ENCODE results near the gene LY9.

Gene LY9

DNA sequence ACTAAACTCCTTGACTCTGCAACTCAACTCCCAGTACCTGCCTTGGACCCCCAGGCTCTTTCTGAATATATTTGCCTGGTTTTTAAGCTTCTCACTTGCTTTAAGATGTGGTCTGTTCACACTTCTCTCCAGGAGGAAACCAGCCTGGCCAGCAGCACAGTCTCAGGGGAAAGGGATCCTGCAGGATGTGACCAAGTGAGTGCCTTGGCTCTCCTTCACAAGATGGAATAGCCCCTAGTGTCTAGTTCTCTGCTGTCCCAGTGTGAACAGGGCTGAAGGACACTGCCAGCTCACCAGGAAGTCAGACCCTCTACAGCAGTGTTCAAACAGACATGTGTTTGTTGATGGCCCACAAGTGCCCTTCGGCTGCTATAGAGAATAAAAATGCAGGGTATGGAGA, 33.8 kb downstream of the LY9 start:
- no peak for DNase-seq (ENCODE audit: low read depth)

DNA sequence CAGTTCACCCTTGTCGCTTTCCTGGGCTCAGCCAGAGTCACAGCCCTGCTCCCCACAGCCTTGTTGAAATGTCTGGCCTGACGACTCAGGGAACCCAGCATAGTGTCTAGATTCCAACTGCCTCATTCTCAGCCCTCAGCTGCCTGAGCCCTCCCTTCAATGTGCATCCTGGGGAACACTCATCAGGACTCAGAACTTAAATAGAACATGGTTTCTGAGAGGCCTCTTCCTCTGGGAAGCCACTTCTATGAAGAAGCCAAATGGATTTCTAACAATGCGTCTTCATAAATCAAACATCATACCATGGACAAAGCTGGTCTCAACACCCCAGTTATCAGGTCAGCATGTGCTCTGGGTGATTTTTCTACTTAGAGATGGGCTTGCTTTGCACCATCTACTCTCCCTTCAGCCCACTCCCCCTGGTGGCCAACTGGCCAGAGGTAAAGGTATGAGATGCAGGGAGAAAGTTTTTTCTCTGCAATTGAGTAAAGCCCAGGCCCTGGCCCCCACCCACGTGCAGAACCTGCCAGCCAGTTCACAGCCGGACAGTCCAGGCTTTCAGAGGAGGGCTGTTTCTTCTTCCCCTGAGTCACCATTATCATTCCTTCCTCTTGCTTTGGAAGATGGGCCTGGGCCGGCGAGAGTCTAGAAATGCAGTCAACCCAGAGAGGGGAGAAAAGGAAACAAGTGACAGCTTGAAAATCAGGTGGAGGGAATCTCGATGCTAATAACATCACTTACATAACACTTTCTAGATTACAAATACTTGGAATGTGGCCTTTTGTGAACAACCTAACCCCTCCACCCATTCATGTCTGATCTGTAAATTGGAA, 34.6 kb downstream of the LY9 start:
- H3K4me3 ChIP-seq (ENCODE audit: low read depth, low read length) = no peak overlapping the region
- DNase-seq (ENCODE audit: low read depth) = no peak

More for the DNA sequence above, 33.8 kb downstream of the LY9 start:
- H3K4me3 ChIP-seq (ENCODE audit: low read depth, low read length) = no peak overlapping the region

DNA sequence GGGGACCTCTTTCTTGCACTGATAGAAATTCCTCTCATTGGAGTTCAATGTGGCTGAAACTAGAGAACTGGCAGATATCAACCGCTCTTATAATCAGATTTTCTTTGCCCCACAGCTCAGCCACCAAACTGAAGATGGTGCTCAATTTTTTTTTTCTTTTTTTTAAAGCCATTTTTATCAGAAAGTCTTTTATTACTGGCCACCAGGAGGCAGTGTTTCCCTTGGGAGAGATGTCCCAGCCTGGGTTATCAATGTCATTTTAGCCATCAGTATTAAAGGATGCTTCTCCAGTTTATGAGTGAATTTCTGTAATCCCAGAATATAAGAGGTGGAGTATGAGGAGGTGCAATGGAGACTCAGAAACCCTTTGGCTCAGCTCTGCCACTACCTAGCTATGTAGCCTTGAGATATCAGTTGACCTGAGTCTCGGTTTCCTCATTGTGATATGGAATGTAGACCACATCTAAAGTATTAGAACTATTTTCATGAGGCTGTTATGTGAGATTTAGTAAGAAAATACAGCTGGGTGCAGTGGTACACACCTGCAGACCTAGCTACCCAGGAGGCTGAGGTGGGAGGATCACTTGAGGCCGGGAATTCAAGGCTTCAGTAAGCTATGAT, 39.1 kb downstream of the LY9 start:
- H3K4me3 ChIP-seq (ENCODE audit: low read depth, low read length) = no peak overlapping the region
- DNase-seq (ENCODE audit: low read depth) = no peak

DNA sequence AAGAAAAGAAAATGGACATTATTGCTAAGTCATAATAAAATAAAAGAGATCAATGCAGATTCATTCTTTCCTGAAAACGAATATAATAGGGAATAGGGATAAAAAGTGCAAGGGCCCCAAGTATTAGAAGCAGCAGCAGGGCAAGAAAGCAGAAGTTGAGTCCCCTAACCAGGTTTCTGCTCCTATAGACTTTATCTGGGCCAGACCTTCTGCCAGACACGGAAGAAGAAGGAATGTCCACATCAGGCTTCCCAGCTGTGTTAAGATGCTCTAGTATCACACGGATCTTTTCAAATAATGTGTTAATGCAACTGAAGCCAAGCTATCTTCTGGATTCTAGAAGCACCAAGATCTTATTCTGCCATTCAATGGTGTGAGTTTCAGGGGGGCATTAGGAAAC, 39.8 kb downstream of the LY9 start:
- DNase-seq (ENCODE audit: low read depth) = no peak
- no peak overlapping the region for H3K4me3 ChIP-seq (ENCODE audit: low read depth, low read length)

DNA sequence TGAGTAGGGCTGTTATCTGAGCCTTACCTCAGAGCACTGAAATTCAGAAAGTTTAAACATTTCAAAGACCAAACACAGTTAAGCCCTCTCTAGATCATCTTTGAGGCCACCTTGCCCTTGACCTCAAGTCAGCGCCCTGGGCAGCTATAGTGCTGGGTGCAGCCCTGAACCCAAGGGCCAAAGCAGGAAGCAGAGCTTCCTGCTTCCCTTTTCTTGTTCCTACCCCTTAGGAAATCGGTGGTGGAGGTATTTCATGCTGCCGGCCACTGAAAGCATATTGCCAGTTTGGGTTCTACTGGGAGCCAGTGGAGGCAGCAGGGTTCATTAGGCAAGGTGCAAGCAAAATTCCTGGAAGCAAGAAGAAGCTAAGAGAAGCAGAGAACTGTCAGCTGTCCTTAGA, 40.6 kb downstream of the LY9 start:
- DNase-seq (ENCODE audit: low read depth) = no peak
- no peak overlapping the region for H3K4me3 ChIP-seq (ENCODE audit: low read depth, low read length)

DNA sequence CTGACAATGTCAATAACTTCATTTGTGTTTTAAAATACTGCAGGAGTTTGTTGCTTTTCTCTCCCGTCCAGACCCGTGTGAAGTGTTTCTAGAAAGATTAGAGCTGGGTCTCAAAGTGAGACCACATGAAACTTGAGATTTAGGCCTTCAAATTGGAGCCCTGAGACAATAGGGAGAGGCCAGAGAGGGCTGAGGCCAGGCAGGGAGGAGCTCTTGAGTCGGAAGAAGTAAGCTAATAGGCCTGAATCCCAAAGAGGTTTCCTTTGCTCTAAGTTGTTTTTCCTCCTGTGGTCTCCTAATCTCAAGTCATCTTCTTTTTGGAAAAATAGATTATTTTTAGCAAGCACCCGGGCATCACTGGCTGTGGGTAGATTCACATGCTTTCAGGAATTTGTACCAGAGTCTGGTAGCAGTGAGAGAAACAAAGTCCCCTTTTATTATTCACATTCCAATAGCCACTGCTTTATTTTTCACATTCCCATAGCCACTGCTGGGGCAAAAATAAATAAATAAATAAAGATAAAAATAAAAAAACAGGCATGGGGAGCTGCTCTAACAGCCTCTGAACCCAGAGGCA, 41.1 kb downstream of the LY9 start:
- no peak for DNase-seq (ENCODE audit: low read depth)
- no peak overlapping the region for H3K4me3 ChIP-seq (ENCODE audit: low read depth, low read length)

DNA sequence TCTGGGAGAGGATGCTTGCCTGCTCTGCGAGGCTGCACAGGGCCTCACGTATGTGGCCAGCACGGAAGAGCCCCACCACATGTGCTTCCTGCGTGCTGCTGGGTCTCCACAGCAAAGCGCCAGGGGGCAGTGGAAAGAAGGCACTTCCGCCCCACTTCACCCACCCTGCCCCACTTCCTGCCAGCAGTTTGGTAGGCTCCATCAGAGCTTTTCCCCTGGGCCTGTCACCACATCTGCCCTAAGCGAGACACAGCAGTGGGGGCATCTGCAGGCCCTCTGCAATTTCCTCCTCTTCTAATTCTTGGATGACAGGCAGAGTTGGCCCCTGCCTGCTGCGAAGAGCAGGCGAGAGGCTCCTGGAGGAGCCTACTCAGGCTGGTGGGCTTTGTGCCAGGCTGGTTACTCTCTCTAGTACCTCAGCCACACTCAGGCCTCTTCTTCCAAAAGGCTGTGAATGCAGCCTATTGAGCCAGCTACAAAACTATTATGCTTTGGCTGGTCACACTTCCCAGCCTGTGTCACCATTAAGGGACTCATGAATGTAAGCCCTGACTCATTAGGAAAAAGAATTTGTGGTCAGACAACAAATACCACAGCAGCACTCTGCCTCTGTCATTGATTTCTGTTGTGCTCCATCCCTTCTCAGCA, 41.7 kb downstream of the LY9 start:
- no peak overlapping the region for H3K4me3 ChIP-seq (ENCODE audit: low read depth, low read length)
- DNase-seq (ENCODE audit: low read depth) = no peak

DNA sequence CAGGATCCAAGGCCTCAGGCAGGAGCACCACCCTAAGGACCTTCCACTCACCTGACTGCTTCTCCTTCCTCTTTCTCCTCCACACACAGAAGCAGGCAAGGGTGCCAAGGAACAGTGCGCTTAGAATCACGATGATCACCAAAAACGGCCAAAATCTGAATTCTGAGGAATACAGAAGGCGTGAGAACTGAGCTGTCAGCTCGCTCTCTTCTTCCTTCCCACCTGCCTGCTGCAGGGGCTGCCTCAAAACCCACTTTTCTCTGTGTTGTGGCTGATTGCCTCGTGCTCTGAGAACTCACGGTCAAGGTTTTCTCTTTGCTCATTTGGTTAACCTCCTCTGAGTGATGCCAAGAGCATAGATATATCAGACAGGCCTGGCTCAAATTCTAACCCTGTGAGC, 42.9 kb downstream of the LY9 start:
- no peak overlapping the region for H3K4me3 ChIP-seq (ENCODE audit: low read depth, low read length)
- no peak for DNase-seq (ENCODE audit: low read depth)

DNA sequence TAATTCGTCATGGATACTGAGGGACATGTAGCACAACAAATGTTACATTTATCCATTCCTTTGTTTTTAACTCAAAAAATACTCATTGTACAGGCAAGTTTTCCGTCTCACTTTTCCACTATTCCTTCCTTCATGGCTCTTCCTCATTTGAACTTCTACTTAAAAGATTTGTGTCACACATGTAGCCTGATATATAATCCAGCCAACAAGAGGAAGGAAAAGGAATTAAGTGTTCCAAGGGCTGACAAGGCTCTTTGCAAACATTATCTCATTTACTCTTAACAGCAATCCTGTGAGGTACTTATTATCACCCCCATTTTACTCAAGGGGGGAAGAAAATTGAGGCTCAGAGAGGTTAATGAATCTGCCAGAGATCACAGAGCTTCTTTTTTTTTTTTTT, 43.8 kb downstream of the LY9 start:
- no peak for DNase-seq (ENCODE audit: low read depth)
- no peak overlapping the region for H3K4me3 ChIP-seq (ENCODE audit: low read depth, low read length)

DNA sequence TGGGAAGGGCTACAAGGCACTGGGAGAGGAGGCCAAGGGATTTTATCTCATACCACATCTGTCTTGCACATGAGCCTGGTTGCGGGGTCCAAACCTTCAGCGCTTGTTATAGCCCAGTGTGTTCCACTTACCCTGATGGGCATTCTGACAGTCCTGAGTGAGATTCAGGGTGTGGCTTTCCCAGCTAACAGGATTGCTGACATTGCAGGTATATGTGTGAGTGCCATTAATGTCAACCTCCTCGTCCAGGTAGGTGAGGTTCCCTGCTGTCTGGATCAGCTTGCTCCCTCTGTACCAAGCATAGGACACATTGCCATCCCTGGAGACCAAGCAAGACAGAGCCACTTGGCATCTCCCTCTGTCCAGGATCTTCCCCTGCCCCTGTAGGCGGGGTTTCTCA, 45.1 kb downstream of the LY9 start:
- no peak overlapping the region for H3K4me3 ChIP-seq (ENCODE audit: low read depth, low read length)
- no peak for DNase-seq (ENCODE audit: low read depth)

DNA sequence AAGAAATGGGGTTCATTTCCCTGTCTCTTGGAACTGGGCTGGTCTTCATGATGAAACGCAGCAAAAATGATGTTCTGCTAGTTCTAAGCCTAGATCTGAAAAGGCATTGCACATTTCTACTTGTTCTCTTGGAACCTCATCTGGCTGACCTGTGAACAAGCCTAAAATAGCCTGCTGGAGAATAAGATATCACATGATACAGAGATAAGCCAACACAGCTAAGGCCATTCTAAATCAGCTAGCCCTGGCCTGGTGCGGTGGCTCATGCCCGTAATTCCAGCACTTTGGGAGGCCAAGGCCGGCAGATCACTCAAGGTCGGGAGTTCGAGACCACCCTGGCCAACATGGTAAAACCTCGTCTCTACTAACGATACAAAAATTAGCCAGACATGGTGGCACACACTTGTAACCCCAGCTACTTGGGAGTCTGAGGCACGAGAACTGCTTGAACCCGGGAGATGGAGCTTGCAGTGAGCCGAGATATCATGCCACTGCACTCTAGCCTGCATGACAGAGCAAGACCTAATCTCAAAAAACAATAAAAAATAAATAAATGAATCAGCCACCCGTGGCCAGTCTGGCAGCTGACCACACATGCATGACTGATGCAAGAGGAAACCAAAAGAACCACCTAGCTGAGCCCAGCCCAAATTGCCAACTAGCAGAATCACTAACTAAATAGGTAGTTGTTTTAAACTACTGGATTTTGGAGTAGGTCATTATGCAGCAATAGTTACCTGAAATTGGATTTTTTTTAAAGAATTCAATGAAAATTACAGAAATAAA, 48.7 kb downstream of the LY9 start:
- H3K4me3 ChIP-seq (ENCODE audit: low read depth, low read length) = no peak overlapping the region
- DNase-seq (ENCODE audit: low read depth) = no peak

DNA sequence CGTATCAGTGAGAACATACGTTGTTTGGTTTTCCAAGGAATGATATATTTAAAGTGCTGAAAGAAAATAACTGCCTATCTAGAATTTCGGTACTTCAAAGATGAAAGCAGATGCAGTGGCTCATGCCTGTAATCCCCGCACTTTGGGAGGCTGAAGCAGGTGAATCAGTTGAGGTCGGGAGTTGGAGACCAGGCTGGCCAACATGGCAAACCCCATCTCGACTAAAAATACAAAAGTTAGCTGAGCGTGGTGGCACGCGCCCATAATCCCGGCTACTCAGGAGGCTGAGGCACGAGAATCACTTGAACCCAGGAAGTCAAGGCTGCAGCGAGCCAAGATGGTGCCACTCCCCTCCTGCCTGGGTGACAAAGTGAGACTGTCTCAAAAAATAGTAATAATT, 50.3 kb downstream of the LY9 start:
- no peak overlapping the region for H3K4me3 ChIP-seq (ENCODE audit: low read depth, low read length)
- DNase-seq (ENCODE audit: low read depth) = no peak

DNA sequence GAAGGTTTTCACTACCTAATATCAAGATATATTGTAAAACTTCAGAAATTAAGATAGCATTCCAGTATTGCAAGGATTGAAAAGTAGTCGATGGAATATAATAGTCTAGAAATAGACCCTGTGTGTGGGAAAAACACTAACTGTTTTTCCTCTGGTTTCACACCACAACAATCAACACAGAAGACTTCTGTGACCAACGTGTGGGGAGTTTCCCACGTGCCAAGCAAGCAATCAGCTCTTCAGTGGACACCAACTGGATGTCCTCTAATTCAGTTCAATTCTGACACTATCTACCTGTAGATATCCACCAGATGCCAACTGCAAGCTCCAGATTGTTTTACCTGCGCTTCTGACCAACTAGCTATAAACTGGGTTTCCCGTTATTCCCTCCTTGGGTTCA, 54.6 kb downstream of the LY9 start:
- H3K4me3 ChIP-seq (ENCODE audit: low read depth, low read length) = no peak overlapping the region
- no peak for DNase-seq (ENCODE audit: low read depth)

DNA sequence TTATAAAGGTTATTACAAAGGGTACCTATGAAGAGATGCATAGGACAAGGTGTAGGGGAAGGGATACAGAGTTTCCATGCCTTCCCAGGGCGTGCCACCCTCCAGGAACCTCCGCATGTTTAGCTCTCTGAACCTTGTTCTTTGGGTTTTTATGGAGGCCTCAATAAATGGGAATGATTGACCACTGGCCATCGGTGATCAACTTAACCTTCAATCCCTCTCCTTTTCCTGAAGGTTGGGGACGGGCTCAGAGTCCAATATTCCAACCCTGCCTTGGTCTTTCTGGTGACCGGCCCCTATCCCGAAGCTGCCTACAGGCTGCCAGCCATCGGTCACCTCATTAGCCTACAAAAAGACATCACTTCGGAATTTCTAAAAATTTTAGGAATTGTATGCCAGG, 55.0 kb downstream of the LY9 start:
- DNase-seq (ENCODE audit: low read depth) = no peak
- H3K4me3 ChIP-seq (ENCODE audit: low read depth, low read length) = no peak overlapping the region

DNA sequence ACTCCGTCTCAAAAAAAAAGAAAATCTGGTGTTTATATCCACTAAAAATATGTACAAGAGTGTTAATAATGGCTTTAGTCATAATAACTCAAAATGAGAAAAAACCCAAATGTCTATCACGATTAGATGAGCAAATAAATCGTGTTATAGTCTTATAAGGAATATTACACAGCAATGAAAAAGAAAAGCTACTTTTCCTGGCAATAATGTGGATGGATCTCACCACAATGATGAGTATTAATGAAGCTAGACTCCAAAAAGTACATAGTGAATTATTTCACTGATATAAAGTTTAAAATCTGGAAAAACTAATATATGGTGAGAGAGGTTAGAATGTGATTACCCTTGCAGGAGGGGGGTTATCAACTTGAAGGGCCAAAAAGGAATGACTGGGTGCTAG, 57.0 kb downstream of the LY9 start:
- no peak for DNase-seq (ENCODE audit: low read depth)
- no peak overlapping the region for H3K4me3 ChIP-seq (ENCODE audit: low read depth, low read length)

DNA sequence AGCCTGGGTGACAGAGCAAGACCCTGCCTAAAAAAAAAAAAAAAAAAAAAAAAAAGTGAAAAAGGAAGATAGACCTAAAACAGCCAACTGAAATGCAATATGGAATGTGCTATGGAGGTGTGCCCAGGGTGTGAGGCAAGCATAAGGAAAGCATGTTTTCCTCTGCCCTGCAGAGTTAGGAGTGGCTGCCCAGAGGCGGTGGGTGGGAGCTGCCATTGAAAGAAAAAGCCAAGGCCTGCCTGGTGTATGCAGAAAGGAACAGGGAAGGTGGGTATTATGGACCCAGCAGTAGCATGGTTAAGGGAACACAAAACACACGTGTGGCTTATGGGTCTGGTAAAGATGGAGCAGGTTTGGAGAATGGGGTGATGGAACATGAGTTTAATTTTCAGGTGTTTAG, 57.8 kb downstream of the LY9 start:
- no peak for DNase-seq (ENCODE audit: low read depth)
- H3K4me3 ChIP-seq (ENCODE audit: low read depth, low read length) = no peak overlapping the region

DNA sequence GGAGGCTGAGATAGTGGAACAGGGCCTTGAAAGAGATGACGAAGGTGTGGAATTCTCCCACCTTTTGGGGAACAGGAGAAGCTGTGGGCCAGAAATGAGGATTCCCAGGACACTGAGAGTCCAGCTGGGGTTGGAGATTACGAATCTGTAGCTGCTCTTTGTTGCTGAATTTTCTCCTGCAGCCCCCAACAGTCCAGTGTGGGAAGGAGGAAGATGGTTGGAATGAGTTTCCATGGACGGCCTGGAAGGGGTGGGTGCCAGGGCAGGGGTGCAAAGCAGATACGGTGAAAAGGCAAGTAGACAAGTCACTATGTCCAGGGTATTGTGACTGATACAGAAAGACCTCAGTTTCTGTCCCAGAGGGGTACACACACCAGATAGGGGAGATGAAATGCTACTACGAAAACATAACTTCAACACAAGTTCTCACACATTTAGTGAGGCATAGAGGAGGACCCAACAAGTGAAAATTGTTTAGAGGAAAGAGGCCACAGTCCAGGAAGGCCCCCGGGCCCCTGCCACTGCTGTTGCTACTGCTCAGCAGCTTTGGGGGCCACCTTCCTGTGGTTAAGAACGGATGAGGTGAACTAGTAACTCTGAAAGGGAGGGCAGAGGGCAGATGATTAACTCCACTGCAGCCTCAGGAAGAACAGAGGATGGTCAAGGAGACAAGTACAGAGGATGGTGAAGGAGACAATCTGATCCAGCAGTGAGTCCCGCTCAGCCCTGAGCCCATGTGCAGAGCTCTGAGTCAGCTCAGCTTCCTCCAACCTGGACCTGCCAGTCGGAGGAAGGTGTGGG, 59.4 kb downstream of the LY9 start:
- no peak for DNase-seq (ENCODE audit: low read depth)
- no peak overlapping the region for H3K4me3 ChIP-seq (ENCODE audit: low read depth, low read length)

DNA sequence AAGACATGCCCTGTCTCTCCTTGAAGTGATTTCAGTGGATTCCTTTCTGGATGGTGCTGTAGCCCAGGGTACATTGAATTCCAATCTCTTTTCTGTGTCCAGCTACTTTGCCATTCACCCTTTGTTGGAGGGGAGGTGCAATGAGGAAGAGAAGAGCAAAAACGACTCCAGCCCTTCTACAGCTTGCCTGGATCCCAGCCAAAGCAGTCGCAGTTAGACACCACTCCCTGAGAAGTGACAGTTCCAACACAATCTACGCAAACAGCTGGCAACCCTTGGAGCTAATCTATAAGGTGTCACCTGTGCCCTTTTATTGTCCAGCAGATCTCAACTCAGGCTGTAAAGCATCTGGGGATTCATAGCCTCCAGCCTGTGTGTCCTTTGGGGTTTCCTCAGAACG, 62.1 kb downstream of the LY9 start:
- DNase-seq (ENCODE audit: low read depth) = no peak
- H3K4me3 ChIP-seq (ENCODE audit: low read depth, low read length) = no peak overlapping the region

DNA sequence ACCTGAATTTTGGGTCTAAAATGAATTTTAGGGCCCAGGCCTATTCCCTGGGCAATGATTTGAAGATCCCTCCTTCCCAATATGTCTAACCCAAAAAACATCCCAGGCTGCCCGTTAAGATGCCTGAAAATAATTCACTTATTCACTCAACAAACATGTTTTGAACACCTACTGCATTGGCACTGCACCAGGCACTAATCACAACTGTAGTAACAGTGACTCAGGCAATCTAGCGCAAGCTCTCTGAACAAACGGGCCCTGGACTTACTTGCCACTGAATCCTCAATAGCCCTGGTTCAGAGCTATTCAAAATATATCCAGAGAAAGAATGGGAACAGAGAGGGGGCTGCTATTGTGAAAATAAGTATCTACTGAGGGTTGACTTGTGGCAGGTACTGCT, 62.5 kb downstream of the LY9 start:
- no peak overlapping the region for H3K4me3 ChIP-seq (ENCODE audit: low read depth, low read length)
- DNase-seq (ENCODE audit: low read depth) = no peak
